OCI-LY3 (cell line): ENCODE measurements around the gene PRDM16.

ENCODE experiments used
- H2AFZ ChIP-seq: fragments of 200-600, 300-600 bp; shearing (Covaris generic); 2 replicates; pipeline ENCODE4 v1.6.0; 2014; ENCODE audit warnings: antibody characterized with exemption, low read depth, low read length
- H3K27ac ChIP-seq: fragments of 200-600, 300-600 bp; sonication (generic); 2 replicates; pipeline ENCODE4 v1.5.1; 2014; ENCODE audit warnings: mild to moderate bottlenecking, low read length, moderate library complexity, mixed read lengths
- H3K27me3 ChIP-seq: fragments of 200-600, 300-600 bp; sonication (generic); 2 replicates; pipeline ENCODE4 v1.6.1; 2014; ENCODE audit warnings: low read depth, low read length, mixed read lengths
- H3K36me3 ChIP-seq: fragments of 200-600, 300-600 bp; sonication (generic); replicated peaks from 2 replicates; pipeline ENCODE3; 2014; ENCODE audit warnings: low read depth, low read length, mixed read lengths
- H3K4me1 ChIP-seq: fragments of 300-600, 200-600 bp; sonication (generic); 2 replicates; pipeline ENCODE4 v1.6.1; 2014; ENCODE audit warnings: low read length, mixed read lengths
- H3K4me2 ChIP-seq: fragments of 200-600, 300-600 bp; sonication (generic); 2 replicates; pipeline ENCODE4 v1.6.1; 2014; ENCODE audit warnings: low read length, mixed read lengths
- H3K4me3 ChIP-seq: fragments of 300-600, 200-600 bp; sonication (generic); 2 replicates; pipeline ENCODE4 v1.5.1; 2014; ENCODE audit warnings: antibody characterized with exemption, mild to moderate bottlenecking, low read length, moderate library complexity
- H3K79me2 ChIP-seq: fragments of 300-600, 200-600 bp; shearing (Covaris generic); 2 replicates; pipeline ENCODE4 v1.6.1; 2014; ENCODE audit warnings: mild to moderate bottlenecking, low read length, mixed read lengths
- H3K9ac ChIP-seq: fragments of 300-600, 200-600 bp; shearing (Covaris generic); 2 replicates; pipeline ENCODE4 v1.6.0; 2014; ENCODE audit warnings: mild to moderate bottlenecking, low read length, moderate library complexity
- H3K9me3 ChIP-seq: fragments of 200-600, 300-600 bp; shearing (Covaris generic); 2 replicates; pipeline ENCODE4 v1.6.1; 2014; ENCODE audit warnings: low read length, mixed read lengths; ENCODE audit not compliant: insufficient read depth
- H4K20me1 ChIP-seq: fragments of 200-600, 300-600 bp; sonication (generic); 2 replicates; pipeline ENCODE4 v1.6.1; 2016; ENCODE audit warnings: low read length, mixed read lengths; ENCODE audit not compliant: insufficient read depth
- CTCF ChIP-seq: fragments of 200-600, 300-600 bp; sonication (generic); IDR thresholded peaks from 2 replicates; pipeline ENCODE4 v1.5.1; 2014; ENCODE audit warnings: antibody characterized with exemption, low read length, low read depth
- EZH2phosphoT487 ChIP-seq: fragments of 200-600 bp; shearing (Covaris generic); IDR thresholded peaks from 2 replicates; pipeline ENCODE4 v1.6.1; 2018; ENCODE audit warnings: antibody characterized with exemption, mixed run types, low read depth

The PRDM16 gene

GRCh38 chr1:3466366-3467075 is 397.5 kb downstream of the PRDM16 start:
- no peaks in the 10 kb centered on the region for H3K36me3 ChIP-seq
- H3K9ac ChIP-seq: no peak overlapping the region
- no peak for TF ChIP-seq EZH2phosphoT487
- TF ChIP-seq CTCF: no peak
- H3K4me1 ChIP-seq: no peaks in the 10 kb centered on the region
- no peaks in the 10 kb centered on the region for H3K27me3 ChIP-seq
- no peaks in the 10 kb centered on the region for H4K20me1 ChIP-seq
- H3K9me3 ChIP-seq: no peaks in the 10 kb centered on the region
- H3K27ac ChIP-seq: no peak overlapping the region
- H3K79me2 ChIP-seq: no peaks in the 10 kb centered on the region
- no peak overlapping the region for H3K4me3 ChIP-seq
- H3K4me2 ChIP-seq: no peak overlapping the region
- H2AFZ ChIP-seq: no peak overlapping the region

- no peak overlapping the region for H3K4me2 ChIP-seq
- H3K79me2 ChIP-seq: no peaks in the 10 kb centered on the region
- no peaks in the 10 kb centered on the region for H3K27me3 ChIP-seq
- no peak overlapping the region for H3K27ac ChIP-seq
- no peaks in the 10 kb centered on the region for H3K4me1 ChIP-seq
- no peak overlapping the region for H2AFZ ChIP-seq
- TF ChIP-seq CTCF (no peak), EZH2phosphoT487 (no peak)
- no peaks in the 10 kb centered on the region for H3K9me3 ChIP-seq
- no peaks in the 10 kb centered on the region for H3K36me3 ChIP-seq
- H3K4me3 ChIP-seq: no peak overlapping the region
- no peaks in the 10 kb centered on the region for H4K20me1 ChIP-seq
- no peak overlapping the region for H3K9ac ChIP-seq
These were observed 398.4 kb downstream of the PRDM16 start for GRCh38 chr1:3467096-3468036.

GRCh38 chr1:3468236-3469103 is 399.5 kb downstream of the PRDM16 start:
- TF ChIP-seq EZH2phosphoT487 (no peak), CTCF (no peak)
- Histone ChIP-seq H3K4me2 (no peak overlapping the region), H2AFZ (no peak overlapping the region), H3K79me2 (no peaks in the 10 kb centered on the region), H3K4me1 (no peaks in the 10 kb centered on the region), H3K9ac (no peak overlapping the region), H3K4me3 (no peak overlapping the region), H3K36me3 (no peaks in the 10 kb centered on the region), H3K9me3 (no peaks in the 10 kb centered on the region), H3K27ac (no peak overlapping the region), H3K27me3 (no peaks in the 10 kb centered on the region), H4K20me1 (no peaks in the 10 kb centered on the region)
